T-helper 9 cell (primary cell): ENCODE data around the gene DHX38.
A peak's percentile ranks its signal among the peaks of the same experiment; 100 is the strongest.
"Not testable (repeated sequence)": the region's sequence is repeated elsewhere in the genome, so short reads cannot be mapped to it uniquely, and the experiment has no call there.

Experiments
- DNase-seq: peaks from one replicate; pipeline ENCODE4 v3.0.0-alpha.2; 2020
- total RNA-seq, 2 donors: gene quantifications; one replicate each; lab custom pipeline; 2026; lab: John Stamatoyannopoulos, UW

Gene DHX38
- 130 to 196 reads per million in 2 donors for total RNA-seq

- peak; percentile 80 for DNase-seq
Measured at GRCh38 chr16:72093448-72094265, at the start of gene DHX38, which contains the start of gene TXNL4B. TSS of gene DHX38 (plus strand) at chr16:72093847. CDS start at chr16:72096158, 2,311 bp downstream. TSS of gene TXNL4B (minus strand) at chr16:72093620. CDS start at chr16:72090749, 2,871 bp downstream.

- DNase-seq, result no peak
Measured at GRCh38 chr16:72044296-72044695, 49.4 kb upstream of the DHX38 start.

- DNase-seq, result no peak
Measured at GRCh38 chr16:72044825-72045359, 48.8 kb upstream of the DHX38 start.

- DNase-seq, result no peak
Measured at GRCh38 chr16:72049110-72049509, 44.5 kb upstream of the DHX38 start.

GRCh38 chr16:72050769-72051464 lies 42.7 kb upstream of the DHX38 start:
- no peak for DNase-seq

GRCh38 chr16:72051818-72052217 lies 41.8 kb upstream of the DHX38 start:
- no peak for DNase-seq

- DNase-seq, result not testable (repeated sequence)
Measured at GRCh38 chr16:72054254-72054847, 39.3 kb upstream of the DHX38 start, which contains the start of gene HP. TSS of gene HP (plus strand) at chr16:72054505. CDS start at chr16:72054653, 148 bp downstream.

- no peak for DNase-seq
Measured at GRCh38 chr16:72055911-72056310, 37.7 kb upstream of the DHX38 start.

GRCh38 chr16:72057313-72057712 lies 36.3 kb upstream of the DHX38 start:
- not testable (repeated sequence) for DNase-seq

GRCh38 chr16:72059060-72059459 lies 34.6 kb upstream of the DHX38 start:
- not testable (repeated sequence) for DNase-seq

GRCh38 chr16:72060405-72060804 lies 33.2 kb upstream of the DHX38 start:
- no peak for DNase-seq

- DNase-seq, result no peak
Measured at GRCh38 chr16:72061564-72061963, 32.1 kb upstream of the DHX38 start.

GRCh38 chr16:72064361-72064894 lies 29.2 kb upstream of the DHX38 start:
- no peak for DNase-seq

- DNase-seq, result no peak
Measured at GRCh38 chr16:72066747-72067146, 26.9 kb upstream of the DHX38 start.

GRCh38 chr16:72068930-72069329 lies 24.7 kb upstream of the DHX38 start:
- no peak for DNase-seq

GRCh38 chr16:72072514-72073342 lies 20.9 kb upstream of the DHX38 start:
- DNase-seq, result no peak

GRCh38 chr16:72073560-72074230 lies 20.0 kb upstream of the DHX38 start:
- DNase-seq, result no peak

GRCh38 chr16:72075067-72075466 lies 18.6 kb upstream of the DHX38 start:
- DNase-seq, result not testable (repeated sequence)

- DNase-seq, result not testable (repeated sequence)
Measured at GRCh38 chr16:72076991-72077706, 16.5 kb upstream of the DHX38 start.

GRCh38 chr16:72083778-72084404 lies 9.8 kb upstream of the DHX38 start:
- no peak for DNase-seq
